Fibroblast of villous mesenchyme (primary cell): ENCODE data around the gene TCEA3. TPM values are rescaled to one million over a fixed set of nuclear protein-coding genes. Genes with fewer than 3 reads are reported as not detected.

Source experiments
- DNase-seq: peaks from one replicate; pipeline ENCODE4 v3.0.0-alpha.2; 2010; ENCODE audit warnings: low read depth
- H3K4me3 ChIP-seq: 2 replicates; pipeline ENCODE4 v1.5.1; 2011; ENCODE audit warnings: low read depth, mild to moderate bottlenecking, low read length
- CTCF ChIP-seq: IDR thresholded peaks from 2 replicates; pipeline ENCODE4 v1.5.1; 2012; ENCODE audit warnings: low read depth, mild to moderate bottlenecking, low read length; ENCODE audit not compliant: insufficient read depth
- total RNA-seq: library from RNA; depleted of rRNA; stranded (reverse); fragments of >200 nt; gene quantifications from 2 replicates; pipeline ENCODE4 v1.2.3, GENCODE V29; 2012

Gene TCEA3
- total RNA-seq, 1 donor: 8.6 TPM

GRCh38 chr1:23422241-23422877, 2.2 kb downstream of the TCEA3 start:
- DNase-seq: peak; percentile 93
- no peak for TF ChIP-seq CTCF
- peak overlapping the region; percentile 15 for H3K4me3 ChIP-seq

- peak; percentile 82 for DNase-seq
- peak overlapping the region; percentile 15 for H3K4me3 ChIP-seq
- TF ChIP-seq CTCF: peak; percentile 33
These were observed 2.8 kb downstream of the TCEA3 start for GRCh38 chr1:23421753-23422240.

GRCh38 chr1:23421343-23421742, 3.2 kb downstream of the TCEA3 start:
- peak; percentile 8 for DNase-seq
- no peak overlapping the region for H3K4me3 ChIP-seq
- TF ChIP-seq CTCF: no peak

GRCh38 chr1:23420778-23421177, 3.8 kb downstream of the TCEA3 start:
- TF ChIP-seq CTCF: no peak
- DNase-seq: no peak

GRCh38 chr1:23419180-23419579, 5.4 kb downstream of the TCEA3 start:
- TF ChIP-seq CTCF: no peak
- no peak overlapping the region for H3K4me3 ChIP-seq
- no peak for DNase-seq

More at GRCh38 chr1:23420778-23421177, 3.8 kb downstream of the TCEA3 start:
- no peak overlapping the region for H3K4me3 ChIP-seq

GRCh38 chr1:23417570-23417969, 7.0 kb downstream of the TCEA3 start:
- peak; percentile 5 for DNase-seq
- TF ChIP-seq CTCF: no peak
- no peak overlapping the region for H3K4me3 ChIP-seq

GRCh38 chr1:23416964-23417363, 7.6 kb downstream of the TCEA3 start:
- no peak for TF ChIP-seq CTCF
- DNase-seq: no peak

More at GRCh38 chr1:23416964-23417363, 7.6 kb downstream of the TCEA3 start:
- H3K4me3 ChIP-seq: no peak overlapping the region
